ENCODE results near the gene UEVLD. TPM values are rescaled to one million over a fixed set of nuclear protein-coding genes. Genes with fewer than 3 reads are reported as not detected.
A peak's percentile ranks its signal among the peaks of the same experiment; 100 is the strongest.

The UEVLD gene
- 10 to 100 TPM in 3 of 4 donors, 1 to 10 TPM in 1; 9.6 to 25.8 (median 15.8) TPM for total RNA-seq

DNA sequence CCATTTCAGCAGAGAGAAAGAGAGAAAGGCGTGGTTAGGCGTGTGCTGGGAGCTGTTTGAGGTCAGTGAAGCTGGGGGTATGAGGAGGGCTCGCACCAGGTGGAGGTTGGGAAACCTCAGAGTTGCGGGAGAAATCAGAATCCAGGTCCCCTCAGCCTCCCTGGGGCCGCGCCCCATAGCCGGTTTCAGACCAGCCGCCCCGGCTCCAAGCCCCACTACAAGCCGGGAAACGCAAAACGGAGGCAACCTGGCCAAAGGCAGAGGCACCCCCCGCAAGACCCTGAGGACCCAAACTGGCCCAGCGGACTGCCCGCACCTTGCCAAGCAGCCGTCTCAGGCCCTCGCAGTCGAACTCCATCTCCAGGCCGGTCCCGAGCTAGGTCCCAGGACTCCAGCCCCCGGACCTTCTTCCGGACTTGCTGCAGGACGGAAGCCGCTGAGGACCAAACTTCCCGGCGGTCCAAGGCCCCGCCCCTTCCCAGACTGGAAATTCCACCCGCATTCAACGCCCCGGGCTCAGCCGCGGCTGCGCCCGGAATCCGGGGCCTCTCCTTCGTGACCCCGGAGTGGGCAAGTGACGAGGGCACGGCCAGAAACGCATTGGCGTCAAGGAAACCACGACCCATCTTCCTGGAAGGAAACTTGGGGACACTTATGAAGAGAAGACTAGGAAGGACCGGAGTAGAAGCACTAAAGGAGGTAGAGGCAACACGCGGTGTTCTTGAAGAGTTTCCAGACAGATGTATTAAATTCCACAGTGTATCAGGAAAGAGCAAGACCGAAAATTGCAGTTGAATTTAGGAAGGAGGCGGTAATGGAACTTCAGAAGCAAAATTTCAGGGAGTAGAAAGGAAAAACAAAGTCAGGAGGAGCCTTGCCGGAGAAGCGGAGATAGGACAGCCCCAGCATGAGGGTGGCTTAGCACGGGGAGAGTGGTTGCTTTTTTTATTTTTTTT lies at the start of gene UEVLD:
Gene UEVLD (minus strand): TSS at position 438 of the 956 bp plus-strand sequence. CDS start 80 bp downstream, at position 358.
- peak within 1 kb of the TSS; percentile 55 to 84 (median 71) for H3K4me3 ChIP-seq
- peak; percentile 74 to 85 for DNase-seq (ENCODE audit: low spot score in 2 of 2)
- TF ChIP-seq POLR2A (IDR thresholded peaks at IDR 0.05) (peak in 1 of 2 donors; percentile 56), EP300 (IDR thresholded peaks at IDR 0.05) (peak; percentile 78 to 94)
- TF ChIP-seq, protein P1, sequence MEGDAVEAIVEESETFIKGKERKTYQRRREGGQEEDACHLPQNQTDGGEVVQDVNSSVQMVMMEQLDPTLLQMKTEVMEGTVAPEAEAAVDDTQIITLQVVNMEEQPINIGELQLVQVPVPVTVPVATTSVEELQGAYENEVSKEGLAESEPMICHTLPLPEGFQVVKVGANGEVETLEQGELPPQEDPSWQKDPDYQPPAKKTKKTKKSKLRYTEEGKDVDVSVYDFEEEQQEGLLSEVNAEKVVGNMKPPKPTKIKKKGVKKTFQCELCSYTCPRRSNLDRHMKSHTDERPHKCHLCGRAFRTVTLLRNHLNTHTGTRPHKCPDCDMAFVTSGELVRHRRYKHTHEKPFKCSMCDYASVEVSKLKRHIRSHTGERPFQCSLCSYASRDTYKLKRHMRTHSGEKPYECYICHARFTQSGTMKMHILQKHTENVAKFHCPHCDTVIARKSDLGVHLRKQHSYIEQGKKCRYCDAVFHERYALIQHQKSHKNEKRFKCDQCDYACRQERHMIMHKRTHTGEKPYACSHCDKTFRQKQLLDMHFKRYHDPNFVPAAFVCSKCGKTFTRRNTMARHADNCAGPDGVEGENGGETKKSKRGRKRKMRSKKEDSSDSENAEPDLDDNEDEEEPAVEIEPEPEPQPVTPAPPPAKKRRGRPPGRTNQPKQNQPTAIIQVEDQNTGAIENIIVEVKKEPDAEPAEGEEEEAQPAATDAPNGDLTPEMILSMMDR (IDR thresholded peaks at IDR 0.05) = no peak
- peak within 1 kb of the TSS; percentile 10 to 83 (median 78) for H3K27ac ChIP-seq
- H3K36me3 ChIP-seq = peaks cover 0 to 5% (median 0%) of the 10 kb centered on the region in 3 donors
- WGBS, 2 donors = 0 to 1% methylated on average over 45 to 50 of the region's 50 CpGs
- H3K9me3 ChIP-seq = no peaks in the 10 kb centered on the region
- H3K27me3 ChIP-seq = no peaks in the 10 kb centered on the region
- H3K4me1 ChIP-seq = peaks cover 0 to 39% (median 15%) of the 10 kb centered on the region in 4 donors

DNA sequence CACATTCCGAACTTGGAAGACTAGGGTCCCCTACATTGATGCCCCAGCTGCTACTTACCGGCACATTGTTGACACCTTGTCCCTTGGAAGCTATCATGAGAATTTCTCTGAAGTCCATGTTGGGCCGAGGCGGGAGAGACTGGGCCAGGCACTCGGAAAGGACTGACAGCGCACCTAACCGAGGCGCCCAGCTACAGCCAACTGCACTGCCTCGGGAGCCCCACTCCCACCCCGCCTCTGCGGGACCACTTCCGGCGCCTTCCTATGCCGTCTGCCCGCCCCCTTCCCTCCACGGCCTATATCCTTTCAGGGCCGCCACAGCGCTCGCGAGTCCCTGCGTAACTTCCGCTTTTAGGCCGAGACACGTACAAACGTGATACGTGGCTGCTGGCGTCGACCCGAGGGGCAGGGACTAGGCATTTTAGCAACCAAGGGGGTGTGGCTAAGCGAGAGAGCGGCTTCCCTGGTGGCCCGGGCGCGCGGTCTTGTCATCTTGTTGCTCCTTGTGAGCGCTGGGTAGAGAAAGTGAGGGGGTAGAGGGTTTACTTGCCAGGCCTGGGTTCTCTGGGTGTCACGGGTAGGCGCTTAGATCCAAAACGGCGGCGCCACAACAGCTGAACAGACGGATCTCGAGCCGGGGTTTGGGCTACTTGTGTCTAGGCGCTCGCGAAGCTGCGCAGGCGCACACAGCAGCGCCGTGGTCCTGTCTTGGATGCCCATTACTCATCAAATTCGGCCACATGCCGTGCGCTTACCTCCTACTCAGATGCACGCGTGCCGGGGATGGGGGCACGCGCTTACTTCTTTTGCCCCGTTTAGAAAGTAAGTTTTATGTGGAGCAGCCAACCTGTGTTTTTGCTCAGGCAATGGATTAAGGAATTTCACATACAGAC lies 45.9 kb upstream of the UEVLD start, which contains the start of gene SPTY2D1:
Gene SPTY2D1 (minus strand): TSS at position 203 of the 893 bp plus-strand sequence. CDS start 85 bp downstream, at position 118.
- TF ChIP-seq POLR2A (IDR thresholded peaks at IDR 0.05) (peak; percentile 87 to 94), EP300 (IDR thresholded peaks at IDR 0.05) (peak; percentile 92 to 96)
- TF ChIP-seq, protein P1 (IDR thresholded peaks at IDR 0.05) = peak in 3 of 5 experiments; percentile 8 to 60 (median 31)
- H3K9me3 ChIP-seq = no peaks in the 10 kb centered on the region
- no peaks in the 10 kb centered on the region for H3K27me3 ChIP-seq
- 0 to 1% methylated on average over 43 to 58 of the region's 60 CpGs for WGBS, 2 donors
- peak; percentile 98 to 99 for DNase-seq (ENCODE audit: low spot score in 2 of 2)
- peak within 1 kb of the TSS; percentile 43 to 93 (median 74) for H3K4me3 ChIP-seq
- H3K36me3 ChIP-seq = no peaks in the 10 kb centered on the region
- peak within 1 kb of the TSS; percentile 87 to 98 (median 97) for H3K27ac ChIP-seq
- peaks cover 0 to 26% (median 7%) of the 10 kb centered on the region in 4 donors for H3K4me1 ChIP-seq

DNA sequence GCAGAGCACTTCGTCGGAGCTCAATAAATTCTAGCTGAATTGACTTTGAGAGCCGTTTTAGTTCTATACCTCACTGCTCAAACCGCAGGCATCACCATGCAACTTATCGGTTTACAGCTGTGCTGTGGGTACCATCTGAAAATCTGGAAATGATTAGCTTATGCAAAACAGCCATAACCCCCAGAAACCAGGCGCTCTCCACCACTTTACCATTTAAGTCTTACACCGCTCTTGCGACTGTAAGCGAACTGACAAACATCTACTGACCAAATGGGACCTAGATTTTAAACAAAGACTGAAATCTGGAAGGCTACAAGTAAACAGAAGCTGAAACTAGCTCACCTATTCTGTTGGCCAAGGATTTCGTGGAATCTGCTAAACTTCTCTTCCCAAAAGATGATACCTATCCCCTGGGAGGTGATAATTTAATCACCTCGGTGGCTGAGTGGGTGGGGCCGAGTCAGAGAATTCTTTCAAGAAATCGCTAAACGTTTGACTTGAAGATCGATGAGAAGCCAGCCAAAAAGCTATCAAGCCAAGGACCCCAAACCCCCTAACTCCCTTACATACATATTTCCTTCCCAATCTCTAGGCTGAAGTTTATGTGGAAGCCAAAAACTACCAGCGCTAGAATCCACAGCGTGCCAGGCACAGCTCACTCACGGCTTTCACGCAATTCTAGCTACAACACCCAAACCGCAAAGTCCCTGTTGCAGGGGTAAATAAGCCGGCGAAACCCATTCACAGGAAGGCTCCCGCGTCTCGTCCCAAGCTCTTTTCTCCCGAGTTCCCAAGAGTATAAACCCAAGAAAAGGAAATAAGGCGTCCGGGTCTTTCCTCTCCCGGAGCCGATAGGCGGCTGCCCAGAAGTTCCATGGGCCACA lies 45.0 kb upstream of the UEVLD start:
- DNase-seq (ENCODE audit: low spot score in 2 of 2) = no peak
- Histone ChIP-seq H3K27ac (peak overlapping the region; percentile 87 to 98 (median 97)), H3K4me3 (peak overlapping the region; percentile 43 to 93 (median 74)), H3K9me3 (no peaks in the 10 kb centered on the region), H3K27me3 (no peaks in the 10 kb centered on the region), H3K36me3 (no peaks in the 10 kb centered on the region), H3K4me1 (peaks cover 0 to 34% (median 7%) of the 10 kb centered on the region in 4 donors)
- TF ChIP-seq, protein P1 (IDR thresholded peaks at IDR 0.05) = no peak
- no peak for TF ChIP-seq POLR2A (IDR thresholded peaks at IDR 0.05)
- no peak for TF ChIP-seq EP300 (IDR thresholded peaks at IDR 0.05)
- 9% methylated on average over 31 of the region's 31 CpGs for WGBS, 2 donors

DNA sequence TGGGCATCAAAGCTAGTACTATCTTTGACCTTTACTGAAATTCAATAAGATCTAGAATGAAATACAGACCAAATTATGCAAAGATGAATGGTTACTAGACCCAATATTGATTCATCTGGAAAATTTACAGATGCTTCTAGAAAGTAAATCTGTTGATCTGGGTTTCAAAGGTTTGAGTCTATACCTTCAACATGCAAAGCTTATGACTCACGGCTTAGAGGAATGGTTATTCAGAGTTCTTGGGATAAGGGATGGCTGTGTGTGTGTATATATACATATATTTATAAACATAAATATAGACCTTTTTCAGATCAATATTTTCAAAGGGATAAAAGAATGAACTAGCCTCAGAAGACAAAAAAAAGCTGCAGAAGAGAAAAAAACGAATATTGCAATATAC lies 44.3 kb upstream of the UEVLD start:
- TF ChIP-seq, protein P1 (IDR thresholded peaks at IDR 0.05) = no peak
- TF ChIP-seq EP300 (IDR thresholded peaks at IDR 0.05) = no peak
- TF ChIP-seq POLR2A (IDR thresholded peaks at IDR 0.05) = no peak
- Histone ChIP-seq H3K4me1 (peaks cover 0 to 39% (median 7%) of the 10 kb centered on the region in 4 donors), H3K4me3 (peak overlapping the region in 1 of 4 donors; percentile 93), H3K27ac (no peak overlapping the region), H3K9me3 (no peaks in the 10 kb centered on the region), H3K27me3 (no peaks in the 10 kb centered on the region), H3K36me3 (no peaks in the 10 kb centered on the region)
- no peak for DNase-seq (ENCODE audit: low spot score in 2 of 2)
- WGBS, 2 donors = 49 to 50% methylated on average over 2 of the region's 2 CpGs

Data from tibial nerve (tissue), 4 donors.